Aorta (tissue), 5 donors: ENCODE results near the gene MFSD6. TPM values are rescaled to one million over a fixed set of nuclear protein-coding genes. Genes with fewer than 3 reads are reported as not detected.
"Not testable (repeated sequence)": the region's sequence is repeated elsewhere in the genome, so short reads cannot be mapped to it uniquely, and the experiment has no call there.

Experiments used
- ATAC-seq: fragments of 200-7000 bp; cut with Tn5 transposase; one replicate; pipeline ENCODE4 v1.9.1; 2022; ENCODE audit warnings: moderate library complexity; ENCODE audit not compliant: low FRiP score
- DNase-seq, 2 donors: peaks; one replicate each; pipeline ENCODE4 v3.0.0-alpha.2; 2020
- H3K27ac ChIP-seq, 2 donors: one replicate each; pipeline ENCODE4 v1.5.1; 2013; ENCODE audit warnings: low read length in 2 of 2, mild to moderate bottlenecking in 2 of 2, moderate library complexity in 2 of 2, control low read depth in 1 of 2, inconsistent platforms in 1 of 2, low read depth in 1 of 2
- H3K27me3 ChIP-seq, 2 donors: one replicate each; pipeline ENCODE4 v1.6.1; 2013; ENCODE audit warnings: control low read depth in 1 of 2, low read length in 1 of 2, mild to moderate bottlenecking in 1 of 2, moderate library complexity in 1 of 2; ENCODE audit not compliant: insufficient read depth in 2 of 2, control insufficient read depth in 1 of 2
- H3K36me3 ChIP-seq, 2 donors: one replicate each; pipeline ENCODE4 v1.6.1; 2013; ENCODE audit warnings: control low read depth in 1 of 2, low read length in 1 of 2, mild to moderate bottlenecking in 1 of 2; ENCODE audit not compliant: insufficient read depth in 2 of 2, control insufficient read depth in 1 of 2
- H3K4me1 ChIP-seq, 2 donors: one replicate each; pipeline ENCODE4 v1.6.1; 2013; ENCODE audit warnings: low read length in 2 of 2, control low read depth in 1 of 2, mild to moderate bottlenecking in 1 of 2, moderate library complexity in 1 of 2; ENCODE audit not compliant: insufficient read depth in 2 of 2, control insufficient read depth in 1 of 2
- H3K4me3 ChIP-seq, 2 donors: one replicate each; pipeline ENCODE4 v1.5.1; 2013; ENCODE audit warnings: low read length in 2 of 2, control low read depth in 1 of 2, mild to moderate bottlenecking in 1 of 2
- H3K9me3 ChIP-seq: one replicate; pipeline ENCODE4 v1.6.1; 2013; ENCODE audit warnings: mild to moderate bottlenecking, low read length; ENCODE audit not compliant: control insufficient read depth
- WGBS, 2 donors: extraction: QIAGEN DNeasy Blood & Tissue Kit; methylation state at CpG; one replicate each; pipeline ENCODE4 v1.1.7; 2013; 5-methylcytosine and 5-hydroxymethylcytosine counted together
- intact Hi-C, 2 donors: fragments of 100-400 bp; cut with DNase I; formaldehyde crosslinking; loops; one replicate each; pipeline versions ENCODE4 v1.14.2 to v1.15.0; 2022
- polyA plus RNA-seq, 2 donors: library from polyadenylated mRNA; stranded (reverse); fragments of 200-250 nt; gene quantifications; one replicate each; pipeline ENCODE4 v1.2.3, GENCODE V29; 2013
- total RNA-seq, 2 donors: library from RNA; stranded (reverse); fragmentation: NEBNext Ultra II Directional; extraction: Animal tissue kit (Norgen Biotek cat#: 25700); gene quantifications; one replicate each; pipeline ENCODE4 v1.2.1, GENCODE V29; 2021
- donor health status: healthy with polysubstance abuse.
- donor health status: Bipolar disorder and iron deficiency.
- donor health status: DM: no; HTN: no; CAD: no.
- donor health status: DM: no; HTN: no; CAD: no.
- donor health status: DM: yes; HTN: yes; CAD: no.

The MFSD6 gene
- total and polyA plus RNA-seq, 4 donors, result 10.1 to 21.5 (median 16.8) TPM

DNA sequence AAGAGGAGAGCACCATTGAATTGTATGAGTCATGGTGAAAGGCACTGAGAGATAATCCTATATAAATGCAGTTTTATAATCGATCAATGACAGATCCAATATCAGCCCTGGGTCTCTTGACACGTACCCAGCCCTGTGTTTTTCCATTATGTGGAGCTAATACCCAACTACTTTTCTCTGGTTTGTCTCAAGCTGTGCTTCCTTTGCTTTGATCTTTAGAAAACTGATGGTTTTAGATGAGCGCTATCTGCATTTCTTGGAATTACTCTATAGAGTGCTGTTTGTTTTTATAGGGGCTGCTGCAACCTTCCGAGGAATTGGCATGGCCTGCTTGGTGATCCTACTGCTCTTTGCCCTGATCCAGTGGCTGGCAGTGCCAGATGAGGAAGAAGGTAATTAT is 81.3 kb downstream of the MFSD6 start:
- intact Hi-C loops, result no loop called here
- DNase-seq, result no peak
- H3K9me3 ChIP-seq, result no peaks in the 10 kb centered on the region
- no peak overlapping the region for H3K4me3 ChIP-seq
- no peaks in the 10 kb centered on the region for H3K27me3 ChIP-seq
- WGBS, 2 donors, result 92 to 95% methylated on average over 4 of the region's 4 CpGs
- H3K27ac ChIP-seq, result no peak overlapping the region
- peaks cover 2 to 5% of the 10 kb centered on the region in 2 donors for H3K36me3 ChIP-seq
- ATAC-seq, result no peak
- H3K4me1 ChIP-seq, result no peaks in the 10 kb centered on the region

DNA sequence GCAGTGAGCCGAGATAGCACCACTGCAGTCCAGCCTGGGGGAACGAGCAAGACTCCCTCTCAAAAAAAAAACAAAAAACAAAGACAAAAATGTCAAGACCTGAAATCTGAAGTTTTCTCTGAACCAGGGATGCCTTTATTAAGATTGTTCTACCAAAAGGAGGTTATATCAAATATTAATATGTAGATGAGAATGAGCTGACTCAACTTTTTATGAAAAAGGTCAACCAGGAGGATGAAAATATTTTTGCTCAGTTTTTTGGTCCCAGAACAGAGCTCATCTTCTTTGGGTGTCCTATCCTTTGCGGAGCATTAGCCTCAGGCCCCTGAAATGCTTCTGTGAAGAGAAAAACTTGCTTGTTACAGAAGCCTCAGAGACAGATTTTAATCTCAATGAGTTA is 82.3 kb downstream of the MFSD6 start:
- no peaks in the 10 kb centered on the region for H3K27me3 ChIP-seq
- intact Hi-C loops, result no loop called here
- DNase-seq (no peak), ATAC-seq (no peak)
- peaks cover 2 to 5% of the 10 kb centered on the region in 2 donors for H3K36me3 ChIP-seq
- no peak overlapping the region for H3K27ac ChIP-seq
- no peak overlapping the region for H3K4me3 ChIP-seq
- H3K9me3 ChIP-seq, result no peaks in the 10 kb centered on the region
- WGBS, 2 donors, result 77 to 100% methylated on average over 3 of the region's 3 CpGs
- H3K4me1 ChIP-seq, result no peaks in the 10 kb centered on the region

DNA sequence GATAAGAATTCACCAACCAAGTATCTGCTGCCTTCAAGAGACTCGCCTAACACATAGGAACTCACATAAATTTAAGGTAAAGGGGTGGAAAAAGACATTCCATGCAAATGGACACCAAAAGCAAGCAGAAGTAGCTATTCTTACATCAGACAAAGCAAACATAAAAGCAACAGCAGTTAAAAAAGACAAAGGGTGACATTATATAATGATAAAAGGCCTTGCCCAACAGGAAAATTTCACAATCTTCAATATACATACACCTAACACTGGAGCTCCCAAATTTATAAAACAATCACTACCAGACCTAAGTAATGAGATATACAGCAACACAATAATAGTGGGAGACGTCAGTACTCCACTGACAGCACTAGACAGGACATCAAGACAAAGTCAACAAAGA is 84.9 kb downstream of the MFSD6 start:
- 98 to 99% methylated on average over 2 of the region's 2 CpGs for WGBS, 2 donors
- intact Hi-C loops, result no loop called here
- H3K4me3 ChIP-seq, result no peak overlapping the region
- no peak for ATAC-seq
- no peak for DNase-seq
- H3K27ac ChIP-seq, result no peak overlapping the region
- peaks cover 5% of the 10 kb centered on the region in 2 donors for H3K36me3 ChIP-seq
- H3K4me1 ChIP-seq, result no peaks in the 10 kb centered on the region
- H3K9me3 ChIP-seq, result no peaks in the 10 kb centered on the region
- no peaks in the 10 kb centered on the region for H3K27me3 ChIP-seq

DNA sequence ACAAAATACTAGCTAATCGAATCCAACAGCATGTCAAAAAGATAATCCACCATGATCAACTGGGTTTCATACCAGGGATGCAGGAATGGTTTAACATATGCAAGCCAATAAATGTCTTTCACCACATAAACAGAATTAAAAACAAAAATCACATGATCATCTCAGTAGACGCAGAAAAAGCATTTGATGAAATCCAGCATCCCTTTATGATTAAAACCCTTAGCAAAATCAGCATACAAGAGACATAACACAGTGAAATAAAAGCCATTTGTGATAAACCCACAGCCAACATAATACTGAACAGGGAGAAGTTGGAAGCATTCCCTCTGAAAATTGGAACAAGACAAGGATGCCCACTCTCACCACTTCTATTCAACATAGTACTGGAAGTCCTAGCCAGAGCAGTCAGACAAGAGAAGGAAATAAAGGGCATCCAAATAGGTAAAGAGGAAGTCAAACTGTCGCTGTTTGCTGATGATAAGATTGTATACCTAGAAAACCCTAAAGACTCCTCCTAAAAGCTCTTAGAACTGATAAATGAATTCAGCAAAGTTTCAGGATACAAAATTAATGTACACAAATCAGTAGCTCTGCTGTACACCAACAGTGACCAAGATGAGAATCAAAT is 86.6 kb downstream of the MFSD6 start:
- WGBS, 2 donors, result 81 to 87% methylated on average over 3 of the region's 3 CpGs

DNA sequence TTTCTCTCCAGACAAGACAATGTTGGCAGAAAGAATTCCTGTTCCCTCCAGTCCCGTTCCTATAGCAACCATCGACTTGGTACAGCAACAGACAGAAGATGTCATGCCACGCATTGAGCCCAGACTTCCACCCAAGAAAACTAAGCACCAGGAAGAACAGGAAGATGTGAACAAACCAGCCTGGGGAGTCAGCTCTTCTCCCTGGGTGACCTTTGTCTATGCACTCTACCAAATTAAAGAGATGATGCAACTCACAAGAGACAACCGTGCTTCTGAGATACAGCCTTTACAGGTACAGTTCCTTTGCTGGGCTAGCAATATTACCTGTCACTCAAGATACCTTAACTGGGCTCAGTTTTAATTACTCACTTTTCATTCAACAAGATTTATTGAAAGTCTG is 89.3 kb downstream of the MFSD6 start:
- Histone ChIP-seq H3K4me1 (no peaks in the 10 kb centered on the region), H3K27me3 (no peaks in the 10 kb centered on the region), H3K4me3 (no peak overlapping the region), H3K9me3 (no peaks in the 10 kb centered on the region), H3K27ac (no peak overlapping the region), H3K36me3 (peaks cover 0 to 3% of the 10 kb centered on the region in 2 donors)
- intact Hi-C loops, result no loop called here
- 87 to 89% methylated on average over 4 of the region's 4 CpGs for WGBS, 2 donors
- ATAC-seq (no peak), DNase-seq (no peak)

More for the DNA sequence above, 86.6 kb downstream of the MFSD6 start:
- intact Hi-C loops, H3K36me3 ChIP-seq, H3K9me3 ChIP-seq, H3K27ac ChIP-seq, H3K4me3 ChIP-seq, DNase-seq, ATAC-seq, H3K4me1 ChIP-seq, H3K27me3 ChIP-seq: not testable (repeated sequence)

DNA sequence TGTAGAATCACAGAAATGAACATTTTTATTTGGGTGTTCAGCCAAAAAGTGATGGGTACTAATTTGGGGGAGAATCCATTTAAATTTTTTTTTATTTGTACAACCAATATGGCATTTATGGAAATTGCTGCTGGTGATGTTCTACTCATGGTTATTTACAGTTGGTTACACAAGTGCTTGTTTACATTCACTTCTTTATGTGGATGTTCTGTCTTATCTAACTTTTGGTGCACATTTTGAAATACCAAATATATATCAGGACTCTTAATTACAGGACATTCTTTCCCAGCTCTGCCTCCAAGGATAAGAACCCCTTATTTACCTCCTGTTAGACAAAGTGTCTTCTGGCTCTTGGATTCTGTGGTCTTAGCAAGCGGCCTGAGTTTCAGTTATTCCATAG is 91.1 kb downstream of the MFSD6 start:
- Histone ChIP-seq H3K9me3 (no peaks in the 10 kb centered on the region), H3K36me3 (peaks cover 0 to 4% of the 10 kb centered on the region in 2 donors), H3K27ac (no peak overlapping the region), H3K4me3 (no peak overlapping the region), H3K4me1 (no peaks in the 10 kb centered on the region), H3K27me3 (no peaks in the 10 kb centered on the region)
- DNase-seq (no peak), ATAC-seq (no peak)
- intact Hi-C loops, result no loop called here
- 97% methylated on average over 1 of the region's 1 CpG for WGBS, 2 donors

DNA sequence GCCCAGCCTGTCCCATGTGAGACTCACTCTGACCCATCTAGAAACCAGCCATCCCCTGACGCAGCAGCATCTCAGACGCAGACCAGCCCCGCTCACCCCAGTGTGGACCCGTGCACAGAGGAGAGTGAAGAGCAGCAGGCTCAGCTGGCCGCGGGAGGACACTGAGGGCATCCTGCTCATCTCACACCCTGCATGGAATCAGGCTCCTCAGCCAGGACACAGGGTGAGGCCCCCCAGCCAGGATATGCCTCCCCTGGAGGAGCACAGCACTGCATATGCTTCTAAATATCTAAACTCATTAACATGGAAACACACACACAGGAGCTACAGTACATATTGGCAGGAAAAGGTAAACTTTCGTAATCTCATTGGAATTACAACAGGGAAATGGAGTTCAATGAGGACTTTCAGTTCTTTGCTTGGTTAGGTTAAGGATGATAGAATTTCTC is 91.9 kb downstream of the MFSD6 start:
- H3K36me3 ChIP-seq, result peaks cover 2 to 6% of the 10 kb centered on the region in 2 donors
- 88 to 90% methylated on average over 7 of the region's 7 CpGs for WGBS, 2 donors

DNA sequence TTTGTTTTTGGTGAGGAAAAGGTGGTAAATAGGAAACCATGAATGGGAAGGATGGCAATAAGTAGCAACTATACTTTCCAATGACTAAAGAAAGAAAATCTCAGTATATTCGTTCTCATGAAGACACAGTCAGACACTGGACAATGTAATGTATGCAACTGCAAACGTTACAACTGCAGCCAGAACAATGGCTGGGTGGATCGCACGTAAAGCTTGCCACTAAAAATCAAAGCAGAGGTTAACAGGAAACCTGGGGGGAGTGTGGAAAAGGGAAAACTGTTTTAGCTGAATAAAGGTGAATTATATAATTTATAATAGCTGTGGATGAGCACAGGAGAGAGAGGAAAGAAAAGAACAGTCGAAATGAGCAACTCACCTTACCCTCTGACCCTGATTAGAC is 93.1 kb downstream of the MFSD6 start:
- Histone ChIP-seq H3K36me3 (peaks cover 2 to 6% of the 10 kb centered on the region in 2 donors), H3K4me1 (no peaks in the 10 kb centered on the region), H3K27me3 (no peaks in the 10 kb centered on the region), H3K9me3 (no peaks in the 10 kb centered on the region), H3K27ac (no peak overlapping the region), H3K4me3 (no peak overlapping the region)
- ATAC-seq (no peak), DNase-seq (no peak)
- intact Hi-C loops, result no loop called here
- 86 to 91% methylated on average over 5 of the region's 5 CpGs for whole genome bisulfite sequencing, 2 donors

More for the DNA sequence above, 91.9 kb downstream of the MFSD6 start:
- H3K9me3 ChIP-seq, result no peaks in the 10 kb centered on the region
- no peak overlapping the region for H3K27ac ChIP-seq
- no peak for DNase-seq
- H3K27me3 ChIP-seq, result no peaks in the 10 kb centered on the region
- no peaks in the 10 kb centered on the region for H3K4me1 ChIP-seq
- intact Hi-C loops, result no loop called here
- H3K4me3 ChIP-seq, result no peak overlapping the region
- ATAC-seq, result peak; percentile 54

DNA sequence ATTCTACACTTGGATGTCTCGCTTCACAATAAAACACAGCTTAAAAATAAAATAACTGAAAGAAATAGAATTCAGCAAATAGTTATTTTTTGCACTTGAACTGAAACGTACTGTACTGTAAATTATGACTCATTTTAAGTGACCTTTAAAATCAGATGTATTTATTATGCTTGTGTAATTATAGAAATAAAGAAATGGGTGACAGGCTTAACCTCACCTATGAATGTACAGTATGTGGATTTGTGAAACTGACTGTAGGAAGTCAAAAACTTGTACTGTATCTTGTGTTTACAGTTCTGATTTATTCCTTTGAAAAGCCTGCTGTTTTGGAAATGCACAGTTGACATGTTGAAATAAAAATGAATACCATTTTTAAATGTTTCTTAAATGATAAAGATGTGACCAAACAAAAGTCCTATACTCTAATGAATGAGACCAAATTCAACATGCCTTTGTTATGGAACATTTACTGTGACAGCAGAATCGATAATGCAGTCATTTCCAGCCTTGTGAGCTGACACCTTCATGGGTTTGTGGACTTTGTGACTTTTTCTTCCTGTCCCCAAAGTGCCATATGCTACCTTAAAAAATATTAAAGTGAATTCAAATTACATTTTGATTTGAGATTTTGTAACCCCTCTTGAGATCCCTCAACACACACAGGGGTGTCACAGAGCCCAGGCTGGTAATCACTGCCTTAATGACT is 93.7 kb downstream of the MFSD6 start:
- Histone ChIP-seq H3K4me1 (no peaks in the 10 kb centered on the region), H3K27ac (no peak overlapping the region), H3K9me3 (no peaks in the 10 kb centered on the region), H3K27me3 (no peaks in the 10 kb centered on the region), H3K36me3 (peaks cover 2 to 6% of the 10 kb centered on the region in 2 donors), H3K4me3 (no peak overlapping the region)
- ATAC-seq, result no peak
- WGBS, 2 donors, result 67 to 71% methylated on average over 3 of the region's 3 CpGs
- DNase-seq, result no peak
- intact Hi-C loops, result no loop called here
